Putamen (tissue), 1 donor: Measurements from ENCODE around the gene WWC2.
"Not testable (repeated sequence)": the region's sequence is repeated elsewhere in the genome, so short reads cannot be mapped to it uniquely, and the experiment has no call there.

Source experiments
- DNase-seq: peaks from one replicate; pipeline ENCODE4 v3.0.0-alpha.2; 2016; ENCODE audit warnings: low spot score

Gene WWC2

GRCh38 chr4:183172881-183173280, 73.8 kb downstream of the WWC2 start:
- DNase-seq, result no peak

GRCh38 chr4:183173580-183174526, 74.8 kb downstream of the WWC2 start:
- DNase-seq, result no peak

- DNase-seq, result no peak
Observed at GRCh38 chr4:183175631-183176232, 76.7 kb downstream of the WWC2 start.

GRCh38 chr4:183177001-183177400, 77.9 kb downstream of the WWC2 start:
- DNase-seq, result no peak

GRCh38 chr4:183178201-183178600, 79.1 kb downstream of the WWC2 start:
- no peak for DNase-seq

- no peak for DNase-seq
Observed at GRCh38 chr4:183180096-183180495, 81.0 kb downstream of the WWC2 start.

GRCh38 chr4:183180621-183181020, 81.6 kb downstream of the WWC2 start:
- no peak for DNase-seq

GRCh38 chr4:183181081-183181480, 82.0 kb downstream of the WWC2 start:
- DNase-seq, result no peak

- no peak for DNase-seq
Observed at GRCh38 chr4:183182873-183183725, 84.0 kb downstream of the WWC2 start.

- DNase-seq, result no peak
Observed at GRCh38 chr4:183183906-183184535, 85.0 kb downstream of the WWC2 start.

GRCh38 chr4:183185018-183185417, 86.0 kb downstream of the WWC2 start:
- no peak for DNase-seq

- DNase-seq, result no peak
Observed at GRCh38 chr4:183185559-183185958, 86.5 kb downstream of the WWC2 start.

- DNase-seq, result no peak
Observed at GRCh38 chr4:183186813-183187212, 87.8 kb downstream of the WWC2 start.

GRCh38 chr4:183190900-183191527, 92.0 kb downstream of the WWC2 start:
- no peak for DNase-seq

- DNase-seq, result no peak
Observed at GRCh38 chr4:183191630-183192029, 92.6 kb downstream of the WWC2 start.

- DNase-seq, result no peak
Observed at GRCh38 chr4:183192571-183192970, 93.5 kb downstream of the WWC2 start.

GRCh38 chr4:183193730-183194338, 94.8 kb downstream of the WWC2 start:
- not testable (repeated sequence) for DNase-seq

- no peak for DNase-seq
Observed at GRCh38 chr4:183195534-183195933, 96.5 kb downstream of the WWC2 start.

- DNase-seq, result no peak
Observed at GRCh38 chr4:183197140-183197539, 98.1 kb downstream of the WWC2 start.

- peak; percentile 9 for DNase-seq
Observed at GRCh38 chr4:183200453-183200852, 101.4 kb downstream of the WWC2 start.

GRCh38 chr4:183201331-183201730, 102.3 kb downstream of the WWC2 start:
- DNase-seq, result no peak
